PC-3 (cell line): Measurements from ENCODE around the gene LAMTOR5. TPM values are rescaled to one million over a fixed set of nuclear protein-coding genes. Genes with fewer than 3 reads are reported as not detected.

Experiments
- ATAC-seq: fragments of 200-7000 bp; cut with Tn5 transposase; 2 replicates; pipeline ENCODE4 v1.9.1; 2020; ENCODE audit warnings: mild to moderate bottlenecking, moderate library complexity
- BruUV-seq: library from RNA; stranded (reverse); fragments of 400-500 nt; replicated peaks from 2 replicates; lab custom pipeline; 2021; lab: Mats Ljungman, UMichigan
- CTCF ChIA-PET: fragments of 300-600 bp; sonication (Branson Sonifier 250); formaldehyde crosslinking; loops from one replicate; lab custom pipeline; 2022; ENCODE audit warnings: antibody characterized with exemption; lab: Charles Lee
- POLR2A ChIA-PET: fragments of 300-600 bp; sonication (Branson Sonifier 250); formaldehyde crosslinking; loops from one replicate; lab custom pipeline; 2022; ENCODE audit warnings: antibody characterized with exemption; ENCODE audit not compliant: unreplicated experiment; lab: Charles Lee
- DNase-seq: peaks from one replicate; pipeline ENCODE4 v3.0.0-alpha.2; 2015
- H2AFZ ChIP-seq: fragments of 300-600 bp; sonication (generic); 2 replicates; pipeline ENCODE4 v1.6.0; 2016; ENCODE audit warnings: antibody characterized with exemption, low read length
- H3F3A ChIP-seq: fragments of 300-600 bp; sonication (generic); one replicate; pipeline ENCODE4 v1.6.0; 2017; ENCODE audit warnings: antibody characterized with exemption, low read length, control low read depth, mild to moderate bottlenecking; ENCODE audit not compliant: unreplicated experiment
- H3K27ac ChIP-seq: fragments of 300-600 bp; sonication (generic); 2 replicates; pipeline ENCODE4 v1.5.1; 2016; ENCODE audit warnings: mild to moderate bottlenecking, low read length
- H3K27me3 ChIP-seq: fragments of 300-600 bp; sonication (generic); 2 replicates; pipeline ENCODE4 v1.6.1; 2016; ENCODE audit warnings: low read length, mixed read lengths
- H3K36me3 ChIP-seq: fragments of 300-600 bp; sonication (generic); 2 replicates; pipeline ENCODE4 v1.6.1; 2016; ENCODE audit warnings: low read depth, mixed run types, low read length, mixed read lengths
- H3K4me1 ChIP-seq: fragments of 300-600 bp; sonication (generic); 2 replicates; pipeline ENCODE4 v1.5.1; 2016; ENCODE audit warnings: low read length; ENCODE audit not compliant: insufficient read depth
- H3K4me2 ChIP-seq: fragments of 300-600 bp; sonication (generic); 2 replicates; pipeline ENCODE4 v1.6.0; 2016; ENCODE audit warnings: low read length
- H3K4me3 ChIP-seq: fragments of 300-600 bp; sonication (generic); 2 replicates; pipeline ENCODE4 v1.5.1; 2016; ENCODE audit warnings: mild to moderate bottlenecking, low read length, mixed read lengths
- H3K79me2 ChIP-seq: fragments of 300-600 bp; sonication (generic); 2 replicates; pipeline ENCODE4 v1.6.1; 2017; ENCODE audit warnings: low read length, mixed read lengths
- H3K9ac ChIP-seq: fragments of 300-600 bp; sonication (generic); 2 replicates; pipeline ENCODE4 v1.6.0; 2016; ENCODE audit warnings: mild to moderate bottlenecking, low read length
- H3K9me2 ChIP-seq: fragments of 300-600 bp; sonication (generic); replicated peaks from 2 replicates; pipeline ENCODE4 v1.6.1; 2016; ENCODE audit warnings: mixed run types, low read length, mixed read lengths
- H3K9me3 ChIP-seq: fragments of 300-600 bp; sonication (generic); 2 replicates; pipeline ENCODE4 v1.6.1; 2016; ENCODE audit warnings: low read length, mixed read lengths
- H4K20me1 ChIP-seq: fragments of 300-600 bp; sonication (generic); 2 replicates; pipeline ENCODE4 v1.6.1; 2016; ENCODE audit warnings: low read length, mixed read lengths
- CTCF ChIP-seq: fragments of 300-600 bp; sonication (generic); conservative IDR thresholded peaks from 2 replicates; pipeline ENCODE4 v1.5.1; 2017; ENCODE audit warnings: antibody characterized with exemption, low read depth, mild to moderate bottlenecking, low read length
- EZH2 ChIP-seq: fragments of 300-600 bp; sonication (generic); IDR thresholded peaks from one replicate; pipeline ENCODE4 v1.6.1; 2017; ENCODE audit warnings: antibody characterized with exemption, mild to moderate bottlenecking, low read length; ENCODE audit not compliant: unreplicated experiment
- EZH2phosphoT487 ChIP-seq: fragments of 300-600 bp; sonication (generic); IDR thresholded peaks from 2 replicates; pipeline ENCODE4 v1.6.1; 2018; ENCODE audit warnings: mild to moderate bottlenecking, antibody characterized with exemption, low read length, borderline replicate concordance
- intact Hi-C: fragments of 100-400 bp; cut with micrococcal nuclease; formaldehyde crosslinking; loops from 2 replicates; pipeline ENCODE4 v1.9.0; 2023
- total RNA-seq: library from RNA; depleted of rRNA; stranded (reverse); fragments of >200 nt; gene quantifications from 2 replicates; pipeline ENCODE4 v1.2.3, GENCODE V29; 2014

Gene LAMTOR5
- total RNA-seq, 1 experiment from 2014 or later = 143 TPM

GRCh38 chr1:110426854-110427253 is 19.4 kb upstream of the LAMTOR5 start:
- POLR2A ChIA-PET = no interaction called here
- intact Hi-C loops = no loop called here
- no peaks in the 10 kb centered on the region for H3K79me2 ChIP-seq
- H3K27me3 ChIP-seq = peaks cover 33% of the 10 kb centered on the region
- no peak overlapping the region for H3K4me3 ChIP-seq
- no TSS peak for BruUV-seq
- no peak overlapping the region for H3K27ac ChIP-seq
- CTCF ChIA-PET = no interaction called here
- no peak overlapping the region for H3K9ac ChIP-seq
- no peak overlapping the region for H3K4me2 ChIP-seq
- no peak overlapping the region for H2AFZ ChIP-seq
- ATAC-seq (no peak), DNase-seq (no peak)
- no peaks in the 10 kb centered on the region for H3K9me2 ChIP-seq
- no peaks in the 10 kb centered on the region for H3F3A ChIP-seq
- no peaks in the 10 kb centered on the region for H3K9me3 ChIP-seq
- no peaks in the 10 kb centered on the region for H4K20me1 ChIP-seq
- no peak for TF ChIP-seq EZH2phosphoT487
- no peak for TF ChIP-seq EZH2
- TF ChIP-seq CTCF = no peak
- no peaks in the 10 kb centered on the region for H3K36me3 ChIP-seq
- no peaks in the 10 kb centered on the region for H3K4me1 ChIP-seq

GRCh38 chr1:110425612-110426152 is 18.2 kb upstream of the LAMTOR5 start:
- H2AFZ ChIP-seq = no peak overlapping the region
- no peaks in the 10 kb centered on the region for H4K20me1 ChIP-seq
- H3F3A ChIP-seq = no peaks in the 10 kb centered on the region
- POLR2A ChIA-PET = no interaction called here
- H3K36me3 ChIP-seq = no peaks in the 10 kb centered on the region
- intact Hi-C loops = no loop called here
- no peaks in the 10 kb centered on the region for H3K9me3 ChIP-seq
- CTCF ChIA-PET = no interaction called here
- no peaks in the 10 kb centered on the region for H3K79me2 ChIP-seq
- no peak overlapping the region for H3K4me2 ChIP-seq
- no peak overlapping the region for H3K27ac ChIP-seq
- H3K4me1 ChIP-seq = no peaks in the 10 kb centered on the region
- no peak overlapping the region for H3K4me3 ChIP-seq
- no peak overlapping the region for H3K9ac ChIP-seq
- BruUV-seq = no TSS peak
- ATAC-seq (no peak), DNase-seq (no peak)
- TF ChIP-seq CTCF = no peak
- TF ChIP-seq EZH2phosphoT487 = no peak
- no peak for TF ChIP-seq EZH2
- peaks cover 21% of the 10 kb centered on the region for H3K27me3 ChIP-seq
- no peaks in the 10 kb centered on the region for H3K9me2 ChIP-seq

GRCh38 chr1:110424699-110425611 is 17.5 kb upstream of the LAMTOR5 start:
- Histone ChIP-seq H3K27ac (no peak overlapping the region), H3F3A (no peaks in the 10 kb centered on the region), H3K9me2 (no peaks in the 10 kb centered on the region), H3K79me2 (no peaks in the 10 kb centered on the region), H3K4me1 (no peaks in the 10 kb centered on the region), H3K4me2 (no peak overlapping the region), H3K9ac (no peak overlapping the region), H3K27me3 (peaks cover 14% of the 10 kb centered on the region; the same call in 1 of the 2 replicates), H2AFZ (no peak overlapping the region), H4K20me1 (no peaks in the 10 kb centered on the region), H3K4me3 (no peak overlapping the region), H3K9me3 (no peaks in the 10 kb centered on the region), H3K36me3 (no peaks in the 10 kb centered on the region)
- no peak for TF ChIP-seq EZH2
- no TSS peak for BruUV-seq
- ChIA-PET POLR2A (no interaction called here), CTCF (no interaction called here)
- no peak for DNase-seq
- no peak for ATAC-seq
- intact Hi-C loops = no loop called here
